HCT116 (cell line): ENCODE results near the gene BTF3L4. TPM values are rescaled to one million over a fixed set of nuclear protein-coding genes. Genes with fewer than 3 reads are reported as not detected.

Experiments used
- ATAC-seq: fragments of 200-7000 bp; cut with Tn5 transposase; 2 replicates; pipeline ENCODE4 v1.9.1; 2020; ENCODE audit warnings: mild to moderate bottlenecking, moderate library complexity
- BruUV-seq: library from RNA; stranded (reverse); fragments of 400-500 nt; replicated peaks from 2 replicates; lab custom pipeline; 2021; lab: Mats Ljungman, UMichigan
- CTCF ChIA-PET: fragments of 300-600 bp; sonication (Branson Sonifier 250); formaldehyde crosslinking; loops from one replicate; lab custom pipeline; 2021; ENCODE audit warnings: antibody characterized with exemption; lab: Charles Lee
- POLR2A ChIA-PET: fragments of 300-600, 350-600 bp; sonication (Branson Sonifier 250); formaldehyde crosslinking; loops from one replicate; lab custom pipeline; 2021; ENCODE audit warnings: antibody characterized with exemption; lab: Charles Lee
- RAD21 ChIA-PET, 2 experiments: fragments of 300-600 bp; sonication (Branson Sonifier 250); formaldehyde crosslinking; loops; one replicate each; lab custom pipeline; 2023; ENCODE audit warnings: low total read pairs in 2 of 2; ENCODE audit not compliant: uncharacterized antibody in 2 of 2, unreplicated experiment in 2 of 2, low non-redundant PET in 1 of 2; lab: Charles Lee
- DNase-seq: peaks from one replicate; pipeline ENCODE4 v3.0.0-alpha.2; 2010; ENCODE audit warnings: low read depth, low spot score
- H2AFZ ChIP-seq: fragments of 200-600 bp; shearing (Covaris generic), sonication (generic); 2 replicates; pipeline ENCODE4 v1.6.1; 2017; ENCODE audit warnings: low read depth, mixed run types, mixed read lengths, antibody characterized with exemption, low read length; ENCODE audit not compliant: poor library complexity, severe bottlenecking
- H3K27ac ChIP-seq: 2 replicates; pipeline ENCODE4 v1.5.1; 2012; ENCODE audit warnings: low read depth, low read length
- H3K27me3 ChIP-seq: fragments of 200-600 bp; sonication (generic); 2 replicates; pipeline ENCODE4 v1.6.1; 2016; ENCODE audit warnings: mixed run types, low read length, mixed read lengths; ENCODE audit not compliant: insufficient read depth
- H3K36me3 ChIP-seq, 2 experiments: fragments of 200-500 bp in 1 of 2; fragments of 200-600 bp in 1 of 2; sonication (Bioruptor generic) in 1 of 2; sonication (generic) in 1 of 2; 2 replicates each; pipeline versions ENCODE4 v1.5.1 to v1.6.1; 2014 to 2016; ENCODE audit warnings: low read length in 2 of 2, inconsistent platforms in 1 of 2, mixed read lengths in 1 of 2, mixed run types in 1 of 2; ENCODE audit not compliant: insufficient read depth in 2 of 2, control insufficient read depth in 1 of 2
- H3K4me1 ChIP-seq, 2 experiments: fragments of 200-600 bp in 1 of 2; sonication (generic) in 1 of 2; 2 replicates each; pipeline versions ENCODE4 v1.5.1 to v1.6.1; 2012 to 2017; ENCODE audit warnings: low read length in 2 of 2, inconsistent platforms in 1 of 2, mild to moderate bottlenecking in 1 of 2, mixed read lengths in 1 of 2, mixed run types in 1 of 2, moderate library complexity in 1 of 2; ENCODE audit not compliant: insufficient read depth in 2 of 2, control insufficient read depth in 1 of 2
- H3K4me2 ChIP-seq: fragments of 200-600 bp; sonication (generic); 2 replicates; pipeline ENCODE4 v1.6.1; 2017; ENCODE audit warnings: mixed run types, low read length, mixed read lengths
- H3K4me3 ChIP-seq, 2 experiments: fragments of 200-600 bp in 1 of 2; sonication (generic) in 1 of 2; replicated peaks in 1 of 2; 2 replicates each; pipeline ENCODE4 v1.5.1; 2011 to 2016; ENCODE audit warnings: low read length in 2 of 2, control low read depth in 1 of 2, low read depth in 1 of 2, mild to moderate bottlenecking in 1 of 2, mixed read lengths in 1 of 2, mixed run types in 1 of 2
- H3K79me2 ChIP-seq: fragments of 200-600 bp; sonication (generic); 2 replicates; pipeline ENCODE4 v1.6.1; 2017; ENCODE audit warnings: mild to moderate bottlenecking, mixed run types, low read length, moderate library complexity, mixed read lengths; ENCODE audit not compliant: insufficient read depth
- H3K9ac ChIP-seq: fragments of 200-600 bp; sonication (generic); 2 replicates; pipeline ENCODE4 v1.6.1; 2016; ENCODE audit warnings: low read length, mixed read lengths
- H3K9me2 ChIP-seq: fragments of 200-600 bp; sonication (generic), shearing (Covaris generic); 2 replicates; pipeline ENCODE4 v1.6.1; 2017; ENCODE audit warnings: mixed run types, mild to moderate bottlenecking, moderate library complexity; ENCODE audit not compliant: insufficient read depth
- H3K9me3 ChIP-seq, 2 experiments: fragments of 200-500 bp in 1 of 2; fragments of 200-600 bp in 1 of 2; sonication (Bioruptor generic) in 1 of 2; sonication (generic) in 1 of 2; 2 replicates each; pipeline ENCODE4 v1.6.1; 2014 to 2017; ENCODE audit warnings: low read length in 2 of 2, mixed read lengths in 2 of 2, inconsistent platforms in 1 of 2, low read depth in 1 of 2, mild to moderate bottlenecking in 1 of 2, mixed run types in 1 of 2, moderate library complexity in 1 of 2; ENCODE audit not compliant: control insufficient read depth in 1 of 2, insufficient read depth in 1 of 2
- H4K20me1 ChIP-seq: fragments of 200-600 bp; sonication (generic), shearing (Covaris generic); 2 replicates; pipeline ENCODE4 v1.6.1; 2017; ENCODE audit warnings: mixed run types, mild to moderate bottlenecking, moderate library complexity; ENCODE audit not compliant: insufficient read depth
- POLR2A ChIP-seq: IDR thresholded peaks from 2 replicates; pipeline ENCODE4 v1.7.0; 2011; ENCODE audit warnings: borderline replicate concordance; ENCODE audit not compliant: insufficient read depth, insufficient read length; ENCODE audit errors: extremely low read depth
- RAD21 ChIP-seq: IDR thresholded peaks from 2 replicates; pipeline ENCODE4 v1.6.1; 2012; ENCODE audit warnings: low read depth, mild to moderate bottlenecking
- TCF7L2 ChIP-seq: IDR thresholded peaks from 2 replicates; pipeline ENCODE4 v1.7.0; 2011; ENCODE audit warnings: borderline replicate concordance, inconsistent platforms; ENCODE audit not compliant: insufficient read depth, insufficient read length; ENCODE audit errors: extremely low read depth
- YY1 ChIP-seq: IDR thresholded peaks from 2 replicates; pipeline ENCODE4 v1.6.1; 2011; ENCODE audit warnings: low read length, low read depth, moderate library complexity, mild to moderate bottlenecking; ENCODE audit not compliant: insufficient replicate concordance; ENCODE audit errors: extremely low read depth
- ZBTB33 ChIP-seq: IDR thresholded peaks from 2 replicates; pipeline ENCODE4 v1.6.1; 2011; ENCODE audit warnings: mild to moderate bottlenecking, low read length, moderate library complexity; ENCODE audit not compliant: insufficient replicate concordance; ENCODE audit errors: extremely low read depth
- intact Hi-C: fragments of 100-400 bp; cut with micrococcal nuclease; formaldehyde crosslinking; loops from 2 replicates; pipeline ENCODE4 v1.10.0; 2022
- total RNA-seq: library from RNA; stranded (reverse); gene quantifications from one replicate; pipeline ENCODE4 v1.2.1, GENCODE V29; 2021; ENCODE audit not compliant: unreplicated experiment

Gene BTF3L4
- total RNA-seq, 1 experiment from 2014 or later = 56.6 TPM

GRCh38 chr1:52111492-52111891 is 55.4 kb downstream of the BTF3L4 start (continued):
- TF ChIP-seq ZBTB33 (no peak), TCF7L2 (no peak)

- DNase-seq = no peak
- POLR2A ChIA-PET = no interaction called here
- CTCF ChIA-PET = no interaction called here
Measured at GRCh38 chr1:52112489-52112888, 56.4 kb downstream of the BTF3L4 start.

More at GRCh38 chr1:52112489-52112888, 56.4 kb downstream of the BTF3L4 start:
- H3K4me3 ChIP-seq = no peak overlapping the region
- H3K4me1 ChIP-seq = no peaks in the 10 kb centered on the region
- no peaks in the 10 kb centered on the region for H3K36me3 ChIP-seq
- no TSS peak for BruUV-seq
- intact Hi-C loops = no loop called here
- H3K79me2 ChIP-seq = no peaks in the 10 kb centered on the region
- RAD21 ChIA-PET = no interaction called here
- ATAC-seq = no peak
- H3K9me3 ChIP-seq = no peaks in the 10 kb centered on the region
- no peaks in the 10 kb centered on the region for H3K9me2 ChIP-seq
- no peak overlapping the region for H3K9ac ChIP-seq
- no peak overlapping the region for H3K27ac ChIP-seq
- no peaks in the 10 kb centered on the region for H3K27me3 ChIP-seq
- no peaks in the 10 kb centered on the region for H4K20me1 ChIP-seq
- no peak overlapping the region for H2AFZ ChIP-seq
- TF ChIP-seq POLR2A (no peak), RAD21 (no peak), YY1 (no peak)
- H3K4me2 ChIP-seq = no peak overlapping the region
